Measurements from ENCODE around the gene TBC1D22B.

- TF ChIP-seq CTCF (IDR thresholded peaks at IDR 0.05) (no peak), POLR2A (IDR thresholded peaks at IDR 0.05) (no peak)
Observed at GRCh38 chr6:37280162-37280887, 22.8 kb downstream of the TBC1D22B start.
